HG02943 (cell line): ENCODE results near the gene SNX14.
"Not testable (repeated sequence)": the region's sequence is repeated elsewhere in the genome, so short reads cannot be mapped to it uniquely, and the experiment has no call there.

ENCODE experiments used
- ATAC-seq: cut with Tn5 transposase; IDR thresholded peaks from one replicate; pipeline ENCODE4 v1.9.1; 2021; ENCODE audit warnings: mild to moderate bottlenecking, low read depth, moderate library complexity; ENCODE audit not compliant: unreplicated experiment

The SNX14 gene

DNA sequence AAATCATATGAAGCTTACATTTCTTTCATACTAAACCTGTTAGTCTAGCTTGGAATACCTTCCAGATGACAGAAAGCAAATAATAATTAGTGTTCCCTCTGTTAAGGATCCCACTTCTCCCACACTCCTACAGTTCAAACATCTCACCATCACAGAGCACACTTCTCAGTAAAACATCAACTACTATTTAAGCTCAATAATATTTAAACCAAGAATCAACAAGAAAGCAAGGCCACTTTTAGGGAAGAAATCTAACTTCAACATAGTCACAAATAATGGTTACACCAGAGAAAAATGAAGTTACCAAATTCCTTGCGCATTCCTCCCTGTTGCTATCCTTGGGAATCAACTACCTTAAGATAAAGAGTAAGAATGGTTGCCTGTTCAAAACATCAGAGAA, 1.6 kb downstream of the SNX14 start:
- ATAC-seq: no peak

DNA sequence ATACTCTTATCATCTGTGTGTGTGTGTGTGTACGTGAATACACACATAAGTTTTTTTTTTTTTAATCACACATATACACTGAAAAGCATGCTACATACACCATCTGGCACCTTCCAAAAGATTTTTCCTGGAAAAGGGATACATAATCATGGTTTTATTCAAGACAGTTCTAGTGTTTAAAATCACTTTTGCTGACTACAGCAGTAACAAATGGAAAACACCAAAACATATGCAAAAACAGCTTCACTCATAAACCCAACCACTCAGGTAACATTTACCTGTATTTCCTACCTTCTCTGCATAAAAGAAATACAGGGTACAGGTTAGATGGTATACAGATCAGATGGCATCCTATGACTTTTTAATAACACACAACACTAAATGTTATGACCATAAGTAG, 2.5 kb downstream of the SNX14 start:
- no peak for ATAC-seq

DNA sequence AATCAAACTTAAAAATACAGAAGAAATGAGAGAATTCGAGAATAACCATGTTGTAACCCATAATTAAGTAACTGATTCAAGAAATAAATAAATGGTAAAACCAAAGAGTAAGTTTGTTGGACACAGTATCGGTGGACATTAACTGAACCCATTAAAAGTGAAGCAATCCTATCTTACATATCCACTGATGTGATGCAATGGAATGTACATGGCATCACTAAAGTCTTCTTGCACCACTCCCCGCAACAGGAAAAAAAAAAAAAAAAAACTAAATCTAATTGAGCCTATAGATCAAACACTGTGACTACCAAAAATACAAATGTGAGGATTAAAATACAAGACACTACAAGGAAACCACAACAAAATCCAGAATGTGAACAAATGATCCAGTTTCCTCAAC, 7.9 kb downstream of the SNX14 start:
- ATAC-seq: no peak

DNA sequence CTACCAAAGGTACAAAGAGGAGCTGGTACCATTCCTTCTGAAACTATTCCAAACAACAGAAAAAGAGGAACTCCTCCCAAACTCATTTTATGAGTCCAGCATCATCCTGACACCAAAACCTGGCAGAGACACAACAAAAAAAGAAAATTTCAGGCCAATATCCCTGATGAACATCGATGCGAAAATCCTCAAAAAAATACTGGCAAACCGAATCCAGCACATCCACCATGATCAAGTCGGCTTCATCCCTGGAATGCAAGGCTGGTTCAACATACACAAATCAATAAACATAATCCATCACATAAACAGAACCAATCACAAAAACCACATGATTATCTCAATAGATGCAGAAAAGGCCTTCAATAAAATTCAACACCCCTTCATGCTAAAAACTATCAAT, 10.8 kb downstream of the SNX14 start:
- ATAC-seq: not testable (repeated sequence)

DNA sequence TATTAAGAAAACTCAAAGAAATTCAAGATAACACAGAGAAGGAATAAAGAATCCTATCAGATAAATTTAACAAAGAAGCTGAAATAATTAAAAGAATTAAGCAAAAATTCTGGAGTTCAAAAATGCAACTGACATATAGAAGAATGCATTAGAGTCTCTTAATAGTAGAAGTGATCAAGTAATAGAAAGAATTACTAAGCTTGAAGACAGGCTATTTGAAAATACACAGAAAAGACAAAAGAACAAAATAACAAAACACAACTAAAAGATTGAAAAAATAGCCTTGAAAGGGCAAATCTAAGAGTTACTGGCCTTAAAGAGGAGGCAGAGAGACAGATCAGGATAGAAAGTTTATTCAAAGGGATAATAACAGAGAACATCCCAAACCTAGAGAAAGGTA, 12.1 kb downstream of the SNX14 start:
- ATAC-seq: no peak

DNA sequence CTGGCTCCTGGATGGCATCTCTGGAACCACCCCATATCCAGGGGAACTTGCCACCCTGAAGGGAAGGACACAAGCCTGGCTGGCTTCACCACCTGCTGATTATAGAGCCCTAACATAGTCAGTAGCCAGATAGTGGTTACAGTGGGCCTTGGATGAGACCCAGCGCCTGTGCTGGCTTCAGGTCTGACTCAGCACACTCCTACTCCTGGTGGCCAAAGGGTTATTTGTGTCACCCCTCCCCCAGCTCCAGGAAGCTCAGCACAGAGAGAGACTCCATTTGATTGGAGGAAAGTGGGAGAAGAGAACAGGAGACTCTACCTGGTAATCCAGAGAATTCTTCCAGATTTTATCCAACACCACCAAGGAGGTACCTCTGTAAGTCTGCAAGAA, 12.8 kb downstream of the SNX14 start:
- ATAC-seq: no peak

DNA sequence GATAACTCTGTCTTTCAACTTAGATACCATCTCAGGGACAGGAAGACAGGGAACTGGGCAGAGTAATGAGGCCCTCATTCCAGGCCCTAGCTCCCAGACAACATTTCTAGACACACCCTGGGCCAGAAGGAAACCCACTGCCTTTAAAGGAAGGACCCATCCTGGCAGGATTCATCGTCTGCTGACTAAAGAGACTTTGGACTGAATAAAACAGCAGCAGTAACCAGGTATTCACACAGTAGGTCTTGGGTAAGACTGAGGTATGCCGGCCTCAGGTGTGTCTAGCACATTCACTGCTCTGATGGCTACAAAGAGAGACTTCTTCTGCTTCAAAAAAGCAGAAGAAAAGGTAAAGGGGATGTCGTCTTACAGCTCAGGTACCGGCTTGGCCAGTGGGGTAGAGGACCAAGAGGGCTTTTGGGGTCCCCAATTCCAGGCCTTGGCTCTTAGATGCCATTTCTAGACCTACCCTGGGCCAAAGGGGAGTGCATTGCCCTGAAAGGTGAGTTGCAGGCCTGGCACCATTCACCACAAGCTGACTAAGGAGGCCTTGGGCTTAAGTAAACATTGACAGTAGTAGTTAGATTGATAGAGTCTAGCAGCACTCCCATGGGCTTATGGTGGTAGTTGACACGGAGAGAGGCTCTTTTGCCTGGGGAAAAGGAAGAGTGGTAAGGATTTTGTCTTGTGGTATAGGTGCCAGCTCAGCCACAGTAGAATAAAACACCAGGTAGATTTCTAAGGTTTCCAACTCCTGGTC, 13.4 kb downstream of the SNX14 start:
- ATAC-seq: no peak

DNA sequence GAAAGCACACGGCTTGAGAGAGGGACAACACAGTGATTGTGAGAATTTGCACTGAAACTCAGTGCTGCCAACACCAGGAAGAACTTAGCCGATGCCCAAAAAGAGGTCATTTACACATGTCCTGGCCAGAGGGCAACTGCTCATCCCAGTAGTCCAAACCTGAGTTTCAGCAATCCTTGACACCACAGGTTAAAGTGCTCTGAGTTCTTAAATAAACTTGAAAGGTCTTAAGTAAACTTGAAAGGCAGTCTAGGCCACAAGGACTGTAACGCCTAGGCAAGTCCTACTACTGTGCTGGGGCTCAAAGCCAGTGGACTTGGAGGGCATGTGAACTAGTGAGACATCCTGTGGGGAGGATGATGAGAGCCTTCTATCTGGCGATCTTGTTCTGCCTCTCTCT, 14.1 kb downstream of the SNX14 start:
- ATAC-seq: no peak

DNA sequence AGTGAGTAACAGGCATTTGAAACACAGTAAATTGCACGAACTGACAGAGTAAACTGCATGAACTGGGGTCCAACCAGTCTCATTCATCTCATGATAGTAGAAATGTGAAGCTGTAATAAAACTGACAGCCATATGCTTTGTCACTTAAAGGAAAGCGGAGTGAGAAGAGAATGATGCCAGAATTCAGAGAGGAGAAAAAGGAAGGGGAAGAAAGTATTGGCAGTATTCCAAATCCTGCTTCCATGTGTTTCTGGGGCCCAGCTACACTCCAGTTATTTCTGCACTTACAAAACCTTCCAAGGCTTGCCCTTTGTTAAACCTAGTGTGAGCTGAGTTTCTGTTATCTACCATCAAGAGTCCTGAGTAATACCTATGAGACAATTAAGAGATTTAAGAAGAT, 17.2 kb downstream of the SNX14 start:
- no peak for ATAC-seq

DNA sequence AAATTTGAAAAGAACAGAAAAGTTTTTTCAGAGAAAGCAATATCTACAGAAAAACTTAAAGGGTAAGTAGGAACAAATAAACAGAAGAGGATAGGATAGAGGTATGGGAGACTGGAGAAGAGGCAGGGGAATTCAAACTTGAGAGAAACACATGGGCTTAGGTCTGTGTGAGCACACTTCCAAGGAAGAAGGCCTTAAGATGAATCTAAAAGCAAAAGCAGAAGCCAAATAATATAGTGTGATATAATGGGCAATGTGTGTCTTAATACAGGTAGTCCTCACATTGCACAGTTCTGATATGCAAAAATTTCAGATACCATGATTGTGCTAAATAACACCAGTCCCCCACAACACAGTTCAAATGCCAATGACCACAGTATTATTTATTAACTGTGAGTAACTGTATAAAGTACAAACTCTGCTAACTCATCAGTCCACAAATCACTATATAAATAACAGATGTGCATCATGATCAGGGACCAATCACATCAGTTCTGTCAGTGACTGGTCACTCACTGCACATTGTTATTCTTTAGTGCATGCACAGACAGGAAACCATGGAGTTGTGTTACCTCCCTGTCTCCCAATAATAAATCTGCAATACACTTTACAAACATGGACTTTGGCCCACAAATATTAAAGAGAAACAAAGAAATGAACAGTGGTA, 18.6 kb downstream of the SNX14 start:
- ATAC-seq: no peak

DNA sequence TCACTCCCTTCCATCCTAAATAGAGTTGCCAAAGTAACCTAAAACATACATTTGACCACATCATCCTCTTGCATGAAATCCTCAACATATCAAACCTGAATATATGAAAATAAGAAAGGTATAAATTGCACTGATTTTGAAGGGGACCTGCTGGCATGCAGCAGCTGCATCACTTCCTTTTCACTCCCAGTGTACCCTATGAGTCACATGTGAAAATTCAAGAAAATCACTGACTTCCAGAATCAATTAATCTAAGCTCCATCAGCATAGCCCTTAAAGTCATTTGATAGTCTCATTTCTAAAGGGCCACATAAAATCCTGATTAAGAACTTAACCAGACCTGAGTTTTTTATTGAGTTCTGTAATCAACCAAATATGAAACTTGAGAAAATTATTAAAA, 24.3 kb downstream of the SNX14 start:
- no peak for ATAC-seq

DNA sequence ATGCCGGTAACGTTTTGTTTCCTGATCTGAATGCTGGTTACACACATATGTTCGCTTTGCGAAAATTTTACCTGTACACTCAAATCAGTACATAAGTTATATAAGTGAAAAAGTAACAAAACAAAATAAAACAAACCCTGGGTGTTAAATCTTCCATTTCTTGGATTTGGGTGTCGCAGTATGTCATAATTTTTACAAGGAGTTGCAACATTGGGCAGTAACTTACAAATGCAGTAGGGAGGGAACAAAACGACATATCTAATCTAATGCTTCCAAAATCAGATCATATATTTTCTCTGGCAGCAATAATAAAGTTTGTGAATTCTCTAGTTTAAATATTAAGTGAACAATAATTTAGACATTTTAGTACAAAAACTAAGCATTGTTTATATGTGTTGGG, 25.2 kb downstream of the SNX14 start:
- ATAC-seq: no peak

DNA sequence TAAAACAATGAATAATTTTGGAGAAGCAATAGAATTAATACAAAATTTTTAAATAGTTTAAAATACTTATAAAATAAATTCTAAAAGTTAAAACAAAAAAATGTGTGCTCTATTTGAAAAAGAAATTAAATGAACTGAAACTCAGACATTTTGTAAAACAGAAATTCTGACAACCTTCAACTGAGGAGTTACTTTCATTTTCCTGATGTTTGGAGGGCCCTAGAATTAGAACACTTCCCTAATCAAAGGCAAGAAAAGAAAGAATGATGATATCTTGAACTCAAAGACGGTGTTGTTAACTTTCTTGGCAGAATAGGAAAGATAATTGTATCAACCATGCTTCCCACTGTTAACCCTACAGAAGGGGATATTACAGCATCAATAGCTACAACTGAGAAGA, 27.9 kb downstream of the SNX14 start:
- ATAC-seq: no peak

DNA sequence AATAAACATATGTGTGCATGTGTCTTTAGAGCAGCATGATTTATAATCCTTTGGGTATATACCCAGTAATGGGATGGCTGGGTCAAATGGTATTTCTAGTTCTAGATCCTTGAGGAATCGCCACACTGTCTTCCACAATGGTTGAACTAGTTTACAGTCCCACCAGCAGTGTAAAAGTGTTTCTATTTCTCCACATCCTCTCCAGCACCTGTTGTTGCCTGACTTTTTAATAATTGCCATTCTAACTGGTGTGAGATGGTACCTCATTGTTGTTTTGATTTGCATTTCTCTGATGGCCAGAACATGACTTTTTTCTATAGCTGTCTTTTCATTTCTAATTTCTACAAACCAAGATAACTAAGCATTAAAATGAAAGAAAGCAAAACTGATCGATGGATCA, 29.4 kb downstream of the SNX14 start:
- not testable (repeated sequence) for ATAC-seq

DNA sequence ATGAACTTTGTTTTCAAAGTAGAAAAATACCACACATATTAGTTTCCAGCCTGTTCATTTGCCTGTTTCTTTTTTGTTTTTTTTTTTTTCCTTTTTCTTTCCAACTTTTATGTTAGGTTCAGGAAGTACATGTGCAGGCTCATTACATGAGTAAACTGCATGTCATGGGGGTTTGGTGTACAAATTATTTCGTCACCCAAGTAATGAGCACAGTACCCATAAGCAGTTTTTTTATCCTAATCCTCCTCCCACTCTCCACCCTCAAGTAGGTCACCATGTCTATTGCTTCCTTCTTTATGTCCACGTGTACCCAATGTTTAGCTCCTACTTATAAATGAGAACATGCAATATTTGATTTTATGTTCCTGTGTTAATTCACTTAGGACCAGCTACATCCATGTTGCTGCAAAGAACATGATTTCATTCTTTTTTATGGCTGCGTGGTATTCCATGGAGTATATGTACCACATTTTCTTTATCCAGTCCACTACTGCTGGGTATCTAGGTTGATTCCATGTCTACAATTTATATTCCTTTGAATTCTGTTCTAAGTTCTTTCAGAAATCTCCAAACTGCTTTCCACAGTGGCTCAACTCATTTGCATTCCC, 31.8 kb downstream of the SNX14 start:
- ATAC-seq: no peak

DNA sequence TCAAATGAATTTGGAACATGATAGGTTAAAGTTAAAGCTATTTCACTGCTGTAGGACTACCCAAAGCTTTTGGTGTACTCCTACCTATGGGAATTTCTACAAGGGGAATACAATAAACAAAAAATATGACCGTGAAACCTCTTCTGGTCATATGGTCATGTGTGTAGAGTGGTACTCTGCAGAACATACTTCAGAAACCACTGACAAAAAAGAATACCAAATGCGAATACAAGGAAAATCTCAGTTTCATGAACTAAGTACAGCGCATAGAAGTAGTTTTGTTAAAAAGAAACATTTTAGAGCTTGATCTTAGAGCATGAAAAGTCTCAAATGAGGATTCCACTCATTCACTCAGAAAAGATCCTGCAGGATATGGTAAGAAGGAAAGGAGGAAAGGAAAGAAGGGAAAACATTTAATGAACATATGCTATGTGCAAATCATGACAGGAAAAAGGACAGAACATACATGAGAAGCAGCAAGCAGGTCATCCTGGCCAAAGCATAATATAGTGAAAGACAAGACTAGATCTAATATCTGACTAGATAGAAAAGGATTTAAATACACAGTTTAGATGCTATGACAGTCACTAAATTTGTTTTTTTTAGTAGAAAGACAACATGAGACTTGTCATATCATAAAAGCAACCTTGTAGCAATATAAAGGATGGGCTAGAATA, 36.5 kb downstream of the SNX14 start:
- ATAC-seq: peak; percentile 92

DNA sequence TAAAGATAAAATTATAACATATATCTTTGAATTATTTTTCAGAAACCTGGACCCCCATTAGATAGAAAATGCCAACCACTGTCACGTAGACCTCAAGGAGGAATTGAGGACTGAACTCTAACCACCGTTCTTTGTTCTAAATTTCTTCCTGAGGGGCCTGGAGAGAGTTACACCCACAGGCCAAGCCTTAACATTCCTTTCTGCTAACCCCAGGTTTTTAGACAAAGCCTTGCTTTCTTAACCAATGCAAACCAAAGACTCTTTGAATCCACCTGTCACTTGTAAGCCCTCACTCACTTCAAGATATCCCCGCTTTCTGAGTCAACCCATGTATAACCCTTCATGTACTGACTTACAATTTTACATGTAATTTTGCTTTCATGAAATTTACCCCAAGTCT, 41.0 kb downstream of the SNX14 start:
- no peak for ATAC-seq

DNA sequence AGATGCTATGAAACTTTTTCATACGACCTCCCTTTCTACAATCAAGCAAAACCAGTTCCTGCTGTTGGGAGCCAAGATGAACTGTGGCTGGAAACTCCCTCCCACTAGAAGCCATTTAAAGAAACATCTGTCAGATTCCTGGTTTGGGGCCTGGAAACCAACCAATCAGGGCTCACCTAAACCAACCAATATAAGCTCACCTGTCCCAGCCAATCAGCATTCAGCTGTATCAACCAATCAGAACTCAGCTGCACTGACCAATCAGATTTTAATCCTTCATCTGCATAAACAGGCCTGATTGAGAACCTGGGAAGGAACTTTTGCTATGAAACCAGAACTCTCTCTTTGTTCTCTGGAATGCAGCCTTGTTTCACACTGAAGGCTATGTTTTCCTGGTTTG, 42.4 kb downstream of the SNX14 start:
- no peak for ATAC-seq

DNA sequence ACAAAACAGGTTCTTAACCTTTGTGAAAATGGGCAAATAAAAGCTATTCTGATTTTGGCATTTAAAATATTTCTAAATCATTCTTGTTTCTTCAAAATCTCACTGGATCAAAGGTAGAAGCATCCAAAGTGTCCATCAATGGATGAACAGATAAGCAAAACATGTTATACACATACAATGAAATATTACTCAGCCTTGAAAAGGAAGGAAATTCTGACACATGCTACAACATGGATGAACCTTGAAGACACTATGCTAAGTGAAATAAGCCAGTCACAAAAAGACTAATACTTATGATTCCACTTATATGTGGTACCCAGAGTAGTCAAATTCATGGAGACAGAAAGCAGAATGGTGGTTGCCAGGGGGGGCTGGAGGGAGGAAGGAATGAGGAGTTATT, 45.9 kb downstream of the SNX14 start:
- no peak for ATAC-seq

DNA sequence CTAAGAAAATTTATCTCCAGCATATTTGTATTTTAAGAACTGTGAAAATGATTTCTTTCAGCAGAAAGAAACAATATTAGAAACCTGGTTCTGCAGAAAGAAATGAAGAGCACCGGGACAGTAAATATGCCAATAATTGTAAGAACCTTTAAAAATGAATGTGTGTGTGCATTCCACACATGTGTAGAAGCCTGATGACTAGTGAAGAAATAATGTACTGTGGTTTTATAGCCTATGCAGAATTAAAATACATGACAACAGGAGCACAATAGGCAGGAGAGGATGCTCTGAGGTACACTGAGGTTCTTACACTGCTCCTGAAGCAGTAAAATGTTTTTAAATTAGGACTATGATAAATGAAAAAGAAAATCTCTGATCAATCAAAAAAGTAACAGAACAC, 48.9 kb downstream of the SNX14 start:
- no peak for ATAC-seq

DNA sequence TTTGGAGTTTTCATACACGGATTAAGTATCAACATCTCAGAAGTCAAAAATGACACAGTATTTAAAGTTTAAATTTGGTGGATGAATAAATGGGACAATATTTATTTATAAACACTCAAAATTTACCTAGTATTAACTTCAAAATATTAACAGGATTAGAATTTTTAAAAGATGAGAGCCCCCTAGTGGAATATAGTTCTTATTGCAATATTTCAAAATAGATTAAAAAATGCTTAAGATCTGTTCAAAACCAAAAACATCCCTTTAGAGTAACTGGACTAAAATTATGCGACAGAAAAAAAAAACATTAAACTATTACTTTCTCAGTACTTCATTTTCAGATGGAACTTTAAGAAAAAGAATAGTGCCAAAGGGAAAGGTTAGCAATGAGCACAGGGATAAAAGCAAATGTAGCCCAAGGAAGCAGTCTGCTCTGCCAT, 56.6 kb downstream of the SNX14 start:
- no peak for ATAC-seq
